H9 (cell line): ENCODE data around the gene ARHGAP25. TPM values are rescaled to one million over a fixed set of nuclear protein-coding genes. Genes with fewer than 3 reads are reported as not detected.

Experiments
- DNase-seq: peaks from one replicate; pipeline ENCODE4 v3.0.0-alpha.2; 2017
- H2AFZ ChIP-seq: one replicate; pipeline ENCODE4 v1.6.1; 2013; ENCODE audit warnings: mild to moderate bottlenecking, low read length, control low read depth, moderate library complexity
- H2AK5ac ChIP-seq: 2 replicates; pipeline ENCODE4 v1.6.1; 2013; ENCODE audit warnings: low read length, control low read depth, mixed read lengths; ENCODE audit not compliant: insufficient read length
- H2BK120ac ChIP-seq: one replicate; pipeline ENCODE4 v1.6.1; 2013; ENCODE audit warnings: low read depth, mild to moderate bottlenecking, low read length, control low read depth, inconsistent platforms; ENCODE audit not compliant: poor library complexity, severe bottlenecking
- H2BK12ac ChIP-seq: 2 replicates; pipeline ENCODE4 v1.6.1; 2013; ENCODE audit warnings: low read length, control low read depth, mixed read lengths, low read depth; ENCODE audit not compliant: insufficient read length
- H2BK15ac ChIP-seq: 2 replicates; pipeline ENCODE4 v1.6.1; 2013; ENCODE audit warnings: low read depth, low read length, control low read depth
- H2BK20ac ChIP-seq: one replicate; pipeline ENCODE4 v1.6.1; 2013; ENCODE audit warnings: low read depth, mild to moderate bottlenecking, low read length, control low read depth, inconsistent platforms; ENCODE audit not compliant: poor library complexity, severe bottlenecking
- H2BK5ac ChIP-seq: 2 replicates; pipeline ENCODE4 v1.6.1; 2013; ENCODE audit warnings: low read length, control low read depth, mixed read lengths; ENCODE audit not compliant: insufficient read length
- H3K14ac ChIP-seq: 2 replicates; pipeline ENCODE4 v1.6.1; 2013; ENCODE audit warnings: low read length, control low read depth; ENCODE audit not compliant: insufficient read depth
- H3K18ac ChIP-seq: 2 replicates; pipeline ENCODE4 v1.6.1; 2013; ENCODE audit warnings: low read depth, mild to moderate bottlenecking, mixed read lengths, low read length, control low read depth; ENCODE audit not compliant: insufficient read length
- H3K23ac ChIP-seq: 2 replicates; pipeline ENCODE4 v1.6.1; 2013; ENCODE audit warnings: low read length, control low read depth, mixed read lengths, low read depth; ENCODE audit not compliant: insufficient read length
- H3K23me2 ChIP-seq: 2 replicates; pipeline ENCODE4 v1.6.1; 2013; ENCODE audit warnings: low read depth, mild to moderate bottlenecking, mixed read lengths, low read length, control low read depth; ENCODE audit not compliant: insufficient read length, poor library complexity, severe bottlenecking
- H3K27ac ChIP-seq: 2 replicates; pipeline ENCODE4 v1.5.1; 2013; ENCODE audit warnings: low read length, control low read depth, mixed read lengths, low read depth; ENCODE audit not compliant: insufficient read length
- H3K27me3 ChIP-seq: 2 replicates; pipeline ENCODE4 v1.6.1; 2013; ENCODE audit warnings: low read length, control low read depth, inconsistent platforms; ENCODE audit not compliant: insufficient read depth
- H3K4ac ChIP-seq: 2 replicates; pipeline ENCODE4 v1.6.1; 2013; ENCODE audit warnings: low read depth, mild to moderate bottlenecking, control low read depth, inconsistent platforms, low read length, moderate library complexity
- H3K4me1 ChIP-seq: 2 replicates; pipeline ENCODE4 v1.6.1; 2013; ENCODE audit warnings: low read length, control low read depth, inconsistent platforms; ENCODE audit not compliant: insufficient read depth
- H3K4me2 ChIP-seq: 2 replicates; pipeline ENCODE4 v1.6.1; 2013; ENCODE audit warnings: low read length, control low read depth, mixed read lengths; ENCODE audit not compliant: insufficient read length, insufficient read depth
- H3K56ac ChIP-seq: 2 replicates; pipeline ENCODE4 v1.6.1; 2013; ENCODE audit warnings: low read depth, mild to moderate bottlenecking, mixed read lengths, low read length, control low read depth; ENCODE audit not compliant: insufficient read length
- H3K79me1 ChIP-seq: 2 replicates; pipeline ENCODE4 v1.6.1; 2013; ENCODE audit warnings: low read depth, mild to moderate bottlenecking, moderate library complexity, low read length, control low read depth, inconsistent platforms; ENCODE audit not compliant: insufficient read depth, poor library complexity, severe bottlenecking
- H3K79me2 ChIP-seq: 2 replicates; pipeline ENCODE4 v1.6.1; 2013; ENCODE audit warnings: low read length, control low read depth, inconsistent platforms; ENCODE audit not compliant: insufficient read depth
- H3K9ac ChIP-seq: 2 replicates; pipeline ENCODE4 v1.6.1; 2013; ENCODE audit warnings: low read length, control low read depth, mixed read lengths; ENCODE audit not compliant: insufficient read length; ENCODE audit errors: extremely low read depth
- H3K9me3 ChIP-seq: one replicate; pipeline ENCODE4 v1.6.1; 2013; ENCODE audit warnings: low read depth, low read length, inconsistent platforms; ENCODE audit not compliant: control insufficient read depth
- H3T11ph ChIP-seq: one replicate; pipeline ENCODE4 v1.6.1; 2013; ENCODE audit warnings: mild to moderate bottlenecking, low read length, control low read depth, inconsistent platforms
- H4K20me1 ChIP-seq: one replicate; pipeline ENCODE4 v1.6.1; 2013; ENCODE audit not compliant: control insufficient read depth, insufficient read length, insufficient read depth
- H4K5ac ChIP-seq: 2 replicates; pipeline ENCODE4 v1.6.1; 2013; ENCODE audit warnings: low read depth, mild to moderate bottlenecking, mixed read lengths, low read length, control low read depth; ENCODE audit not compliant: insufficient read length
- H4K8ac ChIP-seq: replicated peaks from 2 replicates; pipeline ENCODE4 v1.6.1; 2013; ENCODE audit warnings: low read length, control low read depth, mixed read lengths, low read depth; ENCODE audit not compliant: insufficient read length
- H4K91ac ChIP-seq: 2 replicates; pipeline ENCODE4 v1.6.1; 2013; ENCODE audit warnings: low read depth, mild to moderate bottlenecking, moderate library complexity, mixed read lengths, low read length, control low read depth; ENCODE audit not compliant: insufficient read length
- H3K27ac Mint-ChIP-seq, 3 experiments: 2 replicates in 2 of 3; 3 replicates in 1 of 3; pipeline ENCODE4 v1.8.0; 2020 to 2021; ENCODE audit warnings: mixed read lengths in 3 of 3, mild to moderate bottlenecking in 1 of 3, moderate library complexity in 1 of 3
- H3K27me3 Mint-ChIP-seq: 2 replicates; pipeline ENCODE4 v1.8.0; 2021; ENCODE audit warnings: low read depth, mild to moderate bottlenecking, moderate library complexity, mixed read lengths
- H3K36me3 Mint-ChIP-seq, 3 experiments: 2 replicates in 2 of 3; 3 replicates in 1 of 3; pipeline ENCODE4 v1.8.0; 2020 to 2021; ENCODE audit warnings: low read depth in 3 of 3, mixed read lengths in 3 of 3; ENCODE audit not compliant: insufficient read depth in 1 of 3
- H3K4me1 Mint-ChIP-seq, 2 experiments: 2 replicates each; pipeline ENCODE4 v1.8.0; 2020; ENCODE audit warnings: mixed read lengths in 2 of 2
- H3K4me3 Mint-ChIP-seq, 2 experiments: 2 replicates in 1 of 2; 3 replicates in 1 of 2; pipeline ENCODE4 v1.8.0; 2020 to 2021; ENCODE audit warnings: mild to moderate bottlenecking in 2 of 2, mixed read lengths in 2 of 2, moderate library complexity in 1 of 2
- H3K9me3 Mint-ChIP-seq, 2 experiments: 2 replicates in 1 of 2; 3 replicates in 1 of 2; pipeline ENCODE4 v1.8.0; 2020; ENCODE audit warnings: mild to moderate bottlenecking in 2 of 2, mixed read lengths in 2 of 2, moderate library complexity in 1 of 2
- WGBS: extraction: QIAGEN DNeasy Blood & Tissue Kit; methylation state at CpG from one replicate; pipeline ENCODE4 v1.1.7; 2013; ENCODE audit warnings: missing lambda C conversion rate, low lambda C conversion rate, mixed read lengths; ENCODE audit not compliant: insufficient read length; ENCODE audit errors: extremely low coverage; 5-methylcytosine and 5-hydroxymethylcytosine counted together
- total RNA-seq: library from RNA; stranded (reverse); gene quantifications from 2 replicates; pipeline ENCODE4 v1.2.1, GENCODE V29; 2021
- TF ChIP-seq, protein P1 (sequence below): fragments of 200-600 bp; sonication (generic); conservative IDR thresholded peaks from 3 replicates; pipeline ENCODE4 v1.8.0; 2021; ENCODE audit warnings: antibody characterized with exemption, mild to moderate bottlenecking

Gene ARHGAP25
- total RNA-seq, 1 experiment from 2014 or later = 1.3 TPM

DNA sequence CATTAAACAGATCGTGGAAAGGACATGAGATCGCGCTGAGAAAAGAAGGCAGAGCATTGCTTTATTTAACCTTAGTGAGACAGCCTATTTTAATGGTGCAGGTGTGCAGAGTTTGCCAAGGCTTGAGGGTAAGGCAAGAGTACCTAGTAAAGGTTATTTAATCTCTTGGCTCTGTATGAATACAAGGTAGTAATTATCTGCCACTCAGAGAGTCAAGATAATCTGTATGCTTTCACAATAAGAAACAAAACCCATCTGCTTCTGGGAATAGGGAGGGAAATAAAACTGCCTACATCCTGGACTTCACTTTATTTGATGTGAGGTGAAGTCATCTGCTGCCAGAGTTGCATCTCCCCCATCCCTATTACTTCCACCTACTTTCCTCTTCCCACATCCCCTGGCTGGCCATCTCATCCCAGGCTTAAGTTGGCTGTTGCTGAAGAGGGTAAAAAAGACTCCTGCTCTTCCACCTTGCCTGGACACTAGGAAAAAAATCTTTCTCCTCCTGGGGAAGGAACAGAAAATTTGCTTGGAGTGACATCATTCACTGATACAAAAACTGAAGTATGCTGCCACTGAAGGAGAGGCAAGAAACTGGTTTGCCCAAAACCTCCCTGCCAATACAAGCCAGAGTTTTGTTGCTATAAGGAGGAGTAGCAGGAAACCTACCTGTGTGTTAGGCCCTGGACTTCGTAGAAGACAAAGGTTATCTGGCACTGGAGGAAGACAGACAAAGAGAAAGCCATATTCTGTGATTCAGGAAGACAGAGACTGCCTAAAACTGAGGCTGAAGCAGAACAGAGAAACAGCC is 35.8 kb upstream of the ARHGAP25 start:
- no peak for DNase-seq
- Histone ChIP-seq H3K23me2 (no peaks in the 10 kb centered on the region), H4K20me1 (no peaks in the 10 kb centered on the region), H2BK12ac (no peak overlapping the region), H2BK20ac (no peak overlapping the region), H3K14ac (no peak overlapping the region), H3K4ac (no peak overlapping the region), H3K56ac (no peak overlapping the region), H4K5ac (no peak overlapping the region), H2AFZ (no peak overlapping the region), H3K18ac (no peak overlapping the region), H3K27me3 (no peaks in the 10 kb centered on the region), H3K9ac (no peak overlapping the region), H4K91ac (no peak overlapping the region), H4K8ac (no peak overlapping the region), H2BK5ac (no peak overlapping the region), H3K4me1 (no peaks in the 10 kb centered on the region; the same call in 1 of the 2 replicates), H3T11ph (no peak overlapping the region), H2BK120ac (no peak overlapping the region), H3K4me2 (no peak overlapping the region), H3K79me1 (no peaks in the 10 kb centered on the region), H3K27ac (no peak overlapping the region), H2AK5ac (no peak overlapping the region), H3K9me3 (peaks cover 5% of the 10 kb centered on the region), H2BK15ac (no peak overlapping the region), H3K23ac (no peak overlapping the region), H3K79me2 (no peaks in the 10 kb centered on the region)
- Mint-ChIP-seq H3K27me3 (no peaks in the 10 kb centered on the region; the same call in 1 of the 2 replicates), H3K9me3 (peaks cover 26 to 38% of the 10 kb centered on the region in 2 experiments), H3K36me3 (peaks cover 26 to 47% (median 36%) of the 10 kb centered on the region in 3 experiments), H3K4me1 (peaks cover 19 to 28% of the 10 kb centered on the region in 2 experiments), H3K4me3 (no peak overlapping the region), H3K27ac (no peak overlapping the region)
- no CpG with 5 or more reads among the region's 4 CpGs for WGBS
- TF ChIP-seq, protein P1, sequence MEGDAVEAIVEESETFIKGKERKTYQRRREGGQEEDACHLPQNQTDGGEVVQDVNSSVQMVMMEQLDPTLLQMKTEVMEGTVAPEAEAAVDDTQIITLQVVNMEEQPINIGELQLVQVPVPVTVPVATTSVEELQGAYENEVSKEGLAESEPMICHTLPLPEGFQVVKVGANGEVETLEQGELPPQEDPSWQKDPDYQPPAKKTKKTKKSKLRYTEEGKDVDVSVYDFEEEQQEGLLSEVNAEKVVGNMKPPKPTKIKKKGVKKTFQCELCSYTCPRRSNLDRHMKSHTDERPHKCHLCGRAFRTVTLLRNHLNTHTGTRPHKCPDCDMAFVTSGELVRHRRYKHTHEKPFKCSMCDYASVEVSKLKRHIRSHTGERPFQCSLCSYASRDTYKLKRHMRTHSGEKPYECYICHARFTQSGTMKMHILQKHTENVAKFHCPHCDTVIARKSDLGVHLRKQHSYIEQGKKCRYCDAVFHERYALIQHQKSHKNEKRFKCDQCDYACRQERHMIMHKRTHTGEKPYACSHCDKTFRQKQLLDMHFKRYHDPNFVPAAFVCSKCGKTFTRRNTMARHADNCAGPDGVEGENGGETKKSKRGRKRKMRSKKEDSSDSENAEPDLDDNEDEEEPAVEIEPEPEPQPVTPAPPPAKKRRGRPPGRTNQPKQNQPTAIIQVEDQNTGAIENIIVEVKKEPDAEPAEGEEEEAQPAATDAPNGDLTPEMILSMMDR = no peak
